ENCODE data around the gene CASTOR2.

GRCh38 chr7:75033826-75034225 is 69.3 kb downstream of the CASTOR2 start:
- TF ChIP-seq, protein P1, sequence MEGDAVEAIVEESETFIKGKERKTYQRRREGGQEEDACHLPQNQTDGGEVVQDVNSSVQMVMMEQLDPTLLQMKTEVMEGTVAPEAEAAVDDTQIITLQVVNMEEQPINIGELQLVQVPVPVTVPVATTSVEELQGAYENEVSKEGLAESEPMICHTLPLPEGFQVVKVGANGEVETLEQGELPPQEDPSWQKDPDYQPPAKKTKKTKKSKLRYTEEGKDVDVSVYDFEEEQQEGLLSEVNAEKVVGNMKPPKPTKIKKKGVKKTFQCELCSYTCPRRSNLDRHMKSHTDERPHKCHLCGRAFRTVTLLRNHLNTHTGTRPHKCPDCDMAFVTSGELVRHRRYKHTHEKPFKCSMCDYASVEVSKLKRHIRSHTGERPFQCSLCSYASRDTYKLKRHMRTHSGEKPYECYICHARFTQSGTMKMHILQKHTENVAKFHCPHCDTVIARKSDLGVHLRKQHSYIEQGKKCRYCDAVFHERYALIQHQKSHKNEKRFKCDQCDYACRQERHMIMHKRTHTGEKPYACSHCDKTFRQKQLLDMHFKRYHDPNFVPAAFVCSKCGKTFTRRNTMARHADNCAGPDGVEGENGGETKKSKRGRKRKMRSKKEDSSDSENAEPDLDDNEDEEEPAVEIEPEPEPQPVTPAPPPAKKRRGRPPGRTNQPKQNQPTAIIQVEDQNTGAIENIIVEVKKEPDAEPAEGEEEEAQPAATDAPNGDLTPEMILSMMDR (IDR thresholded peaks at IDR 0.05): no peak
- no peak for TF ChIP-seq POLR2AphosphoS5 (IDR thresholded peaks at IDR 0.05)

Measured in breast epithelium (tissue), 3 donors.